NOMO-1 treated with dmso at 0.1 percent for 144 hours (cell line): ENCODE measurements around the gene TEAD4.

Experiments used
- DNase-seq: peaks from one replicate; lab custom pipeline; 2025; ENCODE audit not compliant: unreplicated experiment; lab: John Stamatoyannopoulos, UW

Gene TEAD4

DNA sequence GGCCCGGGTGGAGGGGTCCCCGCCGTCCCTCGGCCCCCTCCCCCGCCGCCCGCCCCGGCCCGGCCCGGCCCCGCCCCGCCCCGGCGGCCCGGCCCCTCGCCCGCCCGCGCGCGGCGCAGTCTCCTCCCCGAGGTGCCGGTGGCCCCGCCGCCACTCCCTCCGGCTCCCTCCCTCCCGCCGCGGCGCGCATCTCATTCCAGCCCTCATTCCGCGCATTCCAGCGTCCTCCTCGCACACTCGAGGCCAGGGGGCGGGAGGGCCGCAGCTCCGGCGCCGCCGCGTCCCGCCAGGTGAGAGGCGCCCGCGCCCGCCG lies at the start of gene TEAD4:
Gene TEAD4 (plus strand): TSS at position 206 of the 313 bp plus-strand sequence.
- no peak for DNase-seq

GRCh38 chr12:2912216-2912575 lies 47.0 kb upstream of the TEAD4 start:
- no peak for DNase-seq

- no peak for DNase-seq
Observed at GRCh38 chr12:2919249-2919648, 39.9 kb upstream of the TEAD4 start.

DNA sequence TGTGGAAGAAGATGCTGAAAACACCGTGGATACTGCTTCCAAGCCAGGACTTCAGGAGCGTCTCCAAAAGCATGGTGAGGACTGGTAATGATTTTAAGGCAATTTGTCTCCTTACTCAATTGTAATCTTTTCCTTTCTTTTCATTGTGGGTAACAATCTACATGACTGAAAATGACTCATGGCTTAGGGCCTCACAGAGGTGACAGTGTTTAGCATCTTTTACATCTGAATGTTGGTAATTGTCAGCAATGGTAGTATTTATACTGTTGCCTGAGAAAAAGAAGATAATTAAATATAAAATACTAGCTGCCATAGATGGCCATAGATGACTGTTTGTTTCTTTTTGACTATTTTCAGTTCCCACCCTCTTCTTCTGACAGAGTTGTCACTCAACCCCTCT lies 36.9 kb upstream of the TEAD4 start:
- no peak for DNase-seq

DNA sequence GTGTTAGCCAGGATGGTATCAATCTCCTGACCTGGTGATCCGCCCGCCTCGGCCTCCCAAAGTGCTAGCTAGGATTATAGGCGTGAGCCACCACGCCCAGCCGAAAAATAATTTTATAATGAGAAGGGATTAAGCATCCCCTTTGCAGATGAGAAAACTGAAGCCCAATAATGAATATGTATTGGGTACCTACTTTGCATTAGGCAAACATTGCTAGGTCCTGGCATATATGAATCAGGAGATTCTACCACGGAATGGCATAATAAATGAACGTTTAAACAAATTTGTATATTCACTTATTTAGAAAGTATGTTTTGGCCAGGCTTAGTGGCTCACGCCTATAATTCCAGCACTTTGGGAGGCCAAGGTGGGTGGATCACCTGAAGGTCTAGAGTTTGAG lies 36.1 kb upstream of the TEAD4 start:
- no peak for DNase-seq

DNA sequence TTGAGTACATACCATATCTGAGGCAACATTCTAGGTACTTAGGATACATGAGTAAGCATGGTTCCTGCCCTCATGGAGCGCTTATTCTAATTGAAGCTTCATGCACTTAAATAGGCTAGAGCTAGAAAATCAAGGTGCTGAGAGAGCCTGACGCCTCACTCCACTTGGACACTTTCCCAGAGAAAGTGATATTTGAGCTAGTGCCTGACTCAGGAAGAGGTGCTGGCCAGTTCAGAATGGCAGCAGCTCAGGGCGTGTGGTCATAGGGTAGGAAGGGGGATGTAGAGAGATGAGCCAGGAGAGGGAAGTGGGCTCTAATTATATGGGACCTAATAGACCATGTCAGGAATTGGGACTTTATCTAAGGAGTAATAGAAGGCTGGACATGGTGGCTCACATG lies 35.2 kb upstream of the TEAD4 start:
- DNase-seq, result no peak

- DNase-seq, result no peak
Observed at GRCh38 chr12:2925322-2925995, 33.7 kb upstream of the TEAD4 start.

DNA sequence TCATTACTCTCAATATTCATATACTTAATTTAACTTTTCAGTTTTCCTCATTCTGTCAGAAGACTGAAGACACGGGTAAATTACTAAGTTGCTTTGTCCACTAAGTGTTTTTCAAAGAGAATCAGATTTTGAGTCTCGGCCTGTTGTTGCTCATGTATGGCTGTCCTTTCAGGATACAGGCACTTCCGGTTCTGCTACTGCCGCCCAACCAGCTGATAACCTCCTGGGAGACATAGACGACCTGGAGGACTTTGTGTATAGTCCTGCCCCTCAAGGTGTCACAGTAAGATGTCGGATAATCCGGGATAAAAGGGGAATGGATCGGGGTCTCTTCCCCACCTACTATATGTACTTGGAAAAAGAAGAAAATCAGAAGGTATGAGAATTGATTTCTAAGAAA lies 28.3 kb upstream of the TEAD4 start:
- no peak for DNase-seq

DNA sequence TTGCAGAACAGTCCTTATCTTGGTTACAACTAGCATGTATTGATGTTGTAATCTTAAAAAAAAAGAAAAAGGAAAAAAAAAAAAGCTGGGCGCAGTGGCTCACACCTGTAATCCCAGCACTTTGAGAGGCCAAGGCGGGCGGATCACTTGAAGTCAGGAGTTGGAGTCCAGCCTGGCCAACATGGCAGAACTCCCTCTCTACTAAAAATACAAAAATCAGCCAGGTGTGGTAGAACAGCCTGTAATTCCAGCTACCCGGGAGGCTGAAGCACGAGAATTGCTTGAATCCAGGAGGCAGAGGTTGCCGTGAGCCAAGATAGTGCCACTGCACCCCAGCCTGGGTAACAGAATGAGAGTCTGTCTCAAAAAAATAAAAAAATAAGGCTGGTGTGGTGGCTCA lies 25.6 kb upstream of the TEAD4 start:
- no peak for DNase-seq

- no peak for DNase-seq
Observed at GRCh38 chr12:2934371-2934770, 24.8 kb upstream of the TEAD4 start.

- no peak for DNase-seq
Observed at GRCh38 chr12:2936301-2936700, 22.9 kb upstream of the TEAD4 start.

DNA sequence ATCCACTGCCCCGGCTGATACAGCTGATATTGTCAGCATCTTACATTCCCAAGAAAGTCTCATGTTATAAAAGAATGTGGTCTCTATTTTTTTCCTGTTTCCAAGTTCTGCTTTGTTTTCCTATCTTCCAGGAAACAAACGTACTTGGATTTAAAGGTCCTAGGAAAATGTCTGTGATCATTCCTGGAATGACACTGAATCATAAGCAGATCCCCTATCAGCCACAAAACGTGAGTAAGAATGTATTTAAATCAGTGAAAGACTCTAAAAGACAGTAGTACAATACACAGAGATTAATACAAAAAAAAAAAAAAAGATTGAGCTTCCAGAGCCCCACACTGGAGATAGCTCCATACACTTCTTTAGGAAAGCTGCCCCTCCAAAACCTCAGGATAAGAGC lies 21.7 kb upstream of the TEAD4 start:
- no peak for DNase-seq

DNA sequence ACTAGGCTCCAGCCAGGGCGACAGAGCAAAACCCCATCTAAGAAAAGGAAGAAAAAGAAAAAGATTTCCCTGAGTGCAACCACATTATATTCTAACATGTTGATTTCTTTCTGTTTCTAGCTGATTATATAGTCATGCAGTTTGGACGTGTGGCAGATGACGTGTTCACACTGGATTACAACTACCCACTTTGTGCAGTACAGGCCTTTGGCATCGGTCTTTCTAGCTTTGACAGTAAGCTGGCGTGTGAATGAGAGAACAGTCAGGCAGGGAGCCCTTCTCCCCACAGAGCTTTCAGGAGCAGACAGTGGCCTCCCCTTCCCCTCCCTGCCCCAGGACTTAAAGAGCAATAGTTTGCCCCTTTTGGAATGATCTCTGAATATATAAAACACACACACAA lies 20.0 kb upstream of the TEAD4 start:
- no peak for DNase-seq

DNA sequence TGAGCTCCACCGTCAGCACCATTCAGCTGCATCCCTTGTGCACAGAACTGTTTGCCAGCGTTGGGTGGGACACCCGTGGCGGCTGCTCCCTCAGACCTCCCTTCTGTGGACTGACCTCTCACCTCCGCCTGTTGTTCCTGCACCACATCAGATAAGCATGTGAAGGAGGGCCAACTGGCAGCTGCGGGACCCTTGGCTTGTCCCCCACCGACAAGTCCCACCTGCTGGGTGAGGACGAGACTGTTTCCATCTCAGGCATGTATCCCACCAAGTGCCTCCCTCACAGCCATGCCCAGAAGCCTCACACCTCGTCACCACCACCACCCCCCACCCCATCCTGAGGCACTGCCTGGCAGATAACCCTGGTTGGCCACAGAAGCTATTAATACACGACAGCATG lies 18.6 kb upstream of the TEAD4 start:
- no peak for DNase-seq

GRCh38 chr12:2941524-2941923 lies 17.7 kb upstream of the TEAD4 start:
- no peak for DNase-seq

DNA sequence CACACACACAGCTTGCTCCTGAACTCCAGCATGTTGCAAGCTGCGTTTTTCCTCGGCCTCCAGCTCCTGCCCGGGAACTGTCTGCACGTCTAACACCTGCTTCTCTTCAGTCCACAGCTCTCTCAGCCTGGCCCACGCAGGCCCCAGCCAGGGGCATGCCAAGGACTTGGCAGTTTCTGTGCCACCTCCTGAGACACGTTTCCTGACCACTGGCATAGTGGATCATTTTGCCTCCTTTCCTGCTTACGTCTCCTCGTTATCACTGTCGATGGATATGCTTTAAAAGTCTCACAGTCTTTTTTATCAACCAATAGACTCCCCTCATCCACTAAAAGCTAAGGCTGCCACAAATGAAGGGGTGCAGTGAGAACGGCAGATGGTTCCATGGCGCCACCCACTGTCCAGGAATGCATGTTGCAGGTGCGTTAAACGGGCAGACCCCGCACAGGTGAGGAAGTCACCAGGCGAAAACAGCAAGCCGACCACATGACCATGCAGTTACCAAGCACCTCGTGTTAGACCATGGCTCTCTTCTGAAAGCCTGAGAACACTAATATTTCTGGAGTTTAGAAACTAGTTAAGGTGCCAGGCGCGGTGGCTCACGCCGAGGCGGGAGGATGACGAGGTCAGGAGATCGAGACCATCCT lies 14.7 kb upstream of the TEAD4 start:
- DNase-seq, result no peak

GRCh38 chr12:2949411-2949810 lies 9.8 kb upstream of the TEAD4 start:
- no peak for DNase-seq

DNA sequence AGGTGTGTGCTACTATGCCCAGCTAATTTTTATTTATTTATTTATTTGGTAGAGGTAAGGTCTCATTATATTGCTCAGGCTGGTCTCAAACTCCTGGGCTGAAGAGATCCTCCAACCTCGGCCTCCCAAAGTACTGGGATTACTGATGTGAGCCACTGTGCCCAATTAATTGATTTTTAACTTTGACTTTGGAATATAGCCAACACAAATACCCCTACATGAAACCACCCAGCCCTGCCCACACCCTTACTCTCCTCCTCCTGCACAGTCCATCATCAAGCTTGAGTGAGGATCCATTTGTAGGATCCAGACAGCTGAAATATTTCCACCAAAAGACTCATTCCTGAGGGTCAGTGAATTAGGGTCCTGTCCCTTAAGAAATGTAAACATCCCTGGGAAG lies 3.3 kb upstream of the TEAD4 start:
- DNase-seq, result no peak

- no peak for DNase-seq
Observed at GRCh38 chr12:2957816-2958431, 1.3 kb upstream of the TEAD4 start.

GRCh38 chr12:2958432-2959191 lies 585 bp upstream of the TEAD4 start:
- no peak for DNase-seq

DNA sequence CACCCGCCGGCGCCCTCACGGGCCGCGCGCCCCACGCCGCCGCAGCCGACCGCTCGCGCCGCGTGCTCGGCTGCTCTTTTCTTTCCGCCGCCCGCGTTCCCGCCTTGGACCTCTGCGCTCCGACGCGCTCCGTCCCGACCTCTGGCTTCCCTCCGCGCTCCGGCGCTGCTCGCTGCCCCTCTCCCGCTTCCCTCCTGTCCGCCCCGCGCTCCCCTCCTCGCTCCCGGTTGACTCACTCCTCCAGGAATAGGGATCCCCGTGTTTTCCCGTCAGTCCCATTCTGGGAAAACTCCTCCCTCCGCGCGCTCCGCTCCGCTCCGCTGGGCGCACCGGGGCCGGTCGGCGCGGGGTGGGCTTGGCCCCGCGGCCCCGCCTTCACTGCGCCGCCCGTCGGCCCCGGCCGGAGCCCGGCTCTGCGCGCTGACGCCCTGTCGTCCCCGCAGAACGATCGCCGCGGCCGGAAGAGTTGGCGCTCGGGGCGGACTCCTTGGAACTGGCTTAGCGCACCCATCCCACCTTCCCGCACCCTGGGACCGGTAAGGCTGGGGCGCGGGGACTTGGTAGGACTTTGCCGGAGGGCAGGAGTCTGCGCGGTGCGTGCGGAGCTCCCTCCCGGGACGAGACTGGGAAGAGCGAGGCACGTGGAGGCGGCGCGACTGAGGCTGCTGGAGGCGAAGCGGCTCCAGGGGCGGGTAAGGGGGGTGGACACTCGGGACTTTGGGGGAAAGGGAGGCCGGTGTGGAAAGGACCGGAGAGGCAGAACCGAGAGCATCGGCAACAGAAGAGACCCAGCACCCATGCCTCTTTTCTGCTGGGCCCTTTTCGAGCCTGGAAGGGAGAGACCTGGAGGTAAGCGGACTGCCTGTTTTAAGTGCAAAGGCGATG lies 550 bp downstream of the TEAD4 start:
- DNase-seq, result no peak
